ENCODE results near the gene KIAA0040.

DNA sequence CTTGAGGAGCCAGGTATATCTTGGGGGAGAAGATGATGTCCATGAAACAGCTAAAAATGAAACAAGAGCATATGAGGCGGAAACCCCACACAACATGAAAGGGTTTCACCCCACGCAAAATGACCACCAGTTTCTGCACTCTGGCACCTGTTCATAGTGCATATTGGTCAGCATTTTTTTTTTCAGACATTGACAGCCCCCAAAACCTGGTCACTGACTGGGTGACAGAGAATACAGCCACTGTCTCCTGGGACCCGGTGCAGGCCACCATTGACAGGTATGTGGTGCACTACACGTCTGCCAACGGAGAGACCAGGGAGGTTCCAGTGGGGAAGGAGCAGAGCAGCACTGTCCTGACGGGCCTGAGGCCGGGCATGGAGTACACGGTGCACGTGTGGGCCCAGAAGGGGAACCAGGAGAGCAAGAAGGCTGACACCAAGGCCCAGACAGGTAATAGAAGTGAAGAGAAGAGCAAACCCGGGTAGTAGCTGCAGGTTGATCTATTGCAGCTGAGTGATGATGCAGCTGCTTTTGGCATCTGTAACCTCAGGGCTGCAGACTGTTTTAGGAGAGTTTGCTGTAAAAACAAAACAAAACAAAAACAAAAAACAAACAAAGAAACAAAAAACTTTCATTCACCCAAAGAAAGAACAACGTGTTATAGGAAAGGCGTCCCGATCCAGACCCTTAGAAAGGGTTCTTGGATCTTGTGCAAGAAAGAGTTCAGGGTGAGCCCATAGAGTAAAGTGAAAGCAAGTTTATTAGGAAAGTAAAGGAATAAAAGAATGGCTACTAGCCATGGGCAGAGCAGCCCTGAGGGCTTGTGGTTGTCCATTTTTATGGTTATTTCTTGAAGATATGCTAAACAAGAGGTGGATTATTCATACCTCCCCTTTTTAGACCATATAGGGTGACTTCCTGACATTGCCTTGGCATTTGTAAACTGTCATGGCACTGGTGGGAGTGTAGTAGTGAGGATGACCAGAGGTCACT is 73.9 kb downstream of the KIAA0040 start:
- TF ChIP-seq CTCF (IDR thresholded peaks at IDR 0.05) = no peak
- no peak for TF ChIP-seq CBFB (CRISPR knock-in tag; IDR thresholded peaks at IDR 0.05; ENCODE audit: low read depth)
- no peak for TF ChIP-seq NR2C2 (CRISPR knock-in tag; IDR thresholded peaks at IDR 0.05)

Data from WTC11 (cell line).